Right atrium auricular region (tissue), 2 donors: Measurements from ENCODE around the gene SEPTIN5. TPM values are rescaled to one million over a fixed set of nuclear protein-coding genes. Genes with fewer than 3 reads are reported as not detected.
A peak's percentile ranks its signal among the peaks of the same experiment; 100 is the strongest.

ENCODE experiments used
- DNase-seq: peaks from one replicate; pipeline ENCODE4 v3.0.0-alpha.2; 2019; ENCODE audit warnings: low spot score
- H3K27ac ChIP-seq, 2 donors: fragments of 200-600 bp; sonication (generic); 1 replicate in 1 of 2; 2 replicates in 1 of 2; pipeline ENCODE4 v1.5.1; 2016 to 2019
- H3K27me3 ChIP-seq, 2 donors: fragments of 200-600 bp; sonication (generic); one replicate each; pipeline versions ENCODE4 v1.5.1 to v1.6.0; 2017 to 2019
- H3K36me3 ChIP-seq: fragments of 200-600 bp; sonication (generic); one replicate; pipeline ENCODE4 v1.5.1; 2016
- H3K4me1 ChIP-seq, 2 donors: fragments of 200-600 bp; sonication (generic); one replicate each; pipeline versions ENCODE4 v1.5.1 to v1.6.0; 2017 to 2019
- H3K4me3 ChIP-seq, 2 donors: fragments of 200-600 bp; sonication (generic); 1 replicate in 1 of 2; 2 replicates in 1 of 2; pipeline ENCODE4 v1.5.1; 2017 to 2019; ENCODE audit warnings: mild to moderate bottlenecking in 1 of 2, moderate library complexity in 1 of 2
- H3K9me3 ChIP-seq, 2 donors: fragments of 200-600 bp; sonication (generic); one replicate each; pipeline ENCODE4 v1.5.1; 2019
- CTCF ChIP-seq, 2 donors: fragments of 200-600 bp; sonication (generic); IDR thresholded peaks; one replicate each; pipeline ENCODE4 v1.5.1; 2019; ENCODE audit warnings: antibody characterized with exemption in 2 of 2
- total RNA-seq, 2 donors: library from RNA; depleted of rRNA; stranded (reverse); fragments of >200 nt; gene quantifications; one replicate each; pipeline ENCODE4 v1.1.0, GENCODE V29; 2016

Gene SEPTIN5
- total RNA-seq, 2 donors from 2014 or later = 162 to 287 TPM

- Histone ChIP-seq H3K4me1 (peaks cover 0 to 30% of the 10 kb centered on the region in 2 donors), H3K9me3 (no peaks in the 10 kb centered on the region), H3K27ac (no peak overlapping the region), H3K36me3 (no peaks in the 10 kb centered on the region), H3K27me3 (peaks cover 23 to 47% of the 10 kb centered on the region in 2 donors), H3K4me3 (peak overlapping the region; percentile 6 to 45)
- TF ChIP-seq CTCF (IDR thresholded peaks at IDR 0.05) = no peak
- DNase-seq = peak; percentile 62
Observed at GRCh38 chr22:19766511-19767426, 52.5 kb downstream of the SEPTIN5 start.

DNA sequence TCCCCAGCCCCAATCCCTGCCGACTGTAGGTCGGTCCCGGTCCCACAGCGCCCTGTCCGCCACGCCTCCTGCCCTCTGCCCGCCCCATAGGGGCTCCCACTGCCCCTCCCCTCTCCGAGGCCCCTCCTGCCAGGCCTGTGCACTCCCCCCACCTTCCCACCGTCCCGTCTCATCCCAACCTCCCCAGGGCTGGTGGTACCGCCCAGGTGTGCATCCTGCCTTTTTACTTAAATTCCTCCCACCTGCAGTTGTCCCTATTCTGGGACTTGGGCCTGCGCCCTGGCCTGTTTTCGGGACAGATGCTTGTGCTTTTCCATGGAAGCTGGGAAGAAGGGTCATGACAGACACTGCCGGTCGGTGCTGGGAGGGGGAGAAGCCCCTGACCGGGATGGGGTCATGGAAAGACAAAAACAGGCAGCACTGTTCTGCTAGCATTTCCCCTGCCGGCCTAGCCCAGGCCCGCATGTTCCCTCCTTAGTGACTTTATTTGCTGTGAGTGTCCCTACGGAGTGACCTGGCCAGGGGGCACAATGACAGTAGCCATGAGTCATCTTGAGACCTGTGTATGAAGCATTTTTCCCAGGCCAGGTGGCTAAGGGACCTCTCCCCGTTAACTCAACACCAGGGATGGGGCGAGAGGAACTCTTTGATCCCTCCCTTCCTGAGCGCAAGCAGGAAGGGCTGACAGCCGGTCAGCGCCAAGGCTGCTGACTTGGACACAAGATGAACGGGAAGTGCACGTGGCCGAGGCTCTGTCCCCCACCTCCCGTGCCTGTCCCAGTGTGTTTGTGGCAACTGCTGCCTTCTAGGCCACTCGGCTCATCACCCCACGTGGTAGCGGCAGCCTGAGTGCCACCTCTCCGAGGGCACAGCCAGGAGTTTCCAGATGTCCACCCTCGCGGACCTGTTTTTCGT, 53.4 kb downstream of the SEPTIN5 start:
- peaks cover 23 to 42% of the 10 kb centered on the region in 2 donors for H3K27me3 ChIP-seq
- no peak for DNase-seq

DNA sequence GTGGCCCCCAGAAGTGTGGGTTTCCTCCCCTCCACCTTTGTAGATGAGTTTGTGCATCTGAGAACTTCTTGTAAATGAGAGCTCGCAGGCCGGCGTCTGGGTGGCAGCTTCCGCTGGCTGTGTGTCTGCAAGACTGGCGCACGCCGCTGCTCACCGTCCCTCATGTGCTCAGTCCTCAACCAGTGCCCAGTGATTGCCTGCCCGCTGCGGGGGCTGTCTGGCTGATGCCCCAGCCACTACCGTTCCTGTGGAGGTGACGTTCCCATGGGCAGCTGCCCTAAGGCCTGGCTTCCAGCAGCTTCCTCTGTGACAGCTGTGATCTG, 55.1 kb downstream of the SEPTIN5 start:
- H3K27ac ChIP-seq = no peak overlapping the region
- DNase-seq = no peak
- TF ChIP-seq CTCF (IDR thresholded peaks at IDR 0.05) = no peak
- H3K27me3 ChIP-seq = peaks cover 23 to 32% of the 10 kb centered on the region in 2 donors
- H3K4me1 ChIP-seq = peaks cover 0 to 32% of the 10 kb centered on the region in 2 donors
- H3K9me3 ChIP-seq = no peaks in the 10 kb centered on the region
- no peak overlapping the region for H3K4me3 ChIP-seq
- H3K36me3 ChIP-seq = no peaks in the 10 kb centered on the region

More for the DNA sequence above, 53.4 kb downstream of the SEPTIN5 start:
- peak overlapping the region in 1 of 2 donors; percentile 45 for H3K4me3 ChIP-seq
- no peaks in the 10 kb centered on the region for H3K9me3 ChIP-seq
- no peaks in the 10 kb centered on the region for H3K36me3 ChIP-seq
- no peak for TF ChIP-seq CTCF (IDR thresholded peaks at IDR 0.05)
- peaks cover 0 to 30% of the 10 kb centered on the region in 2 donors for H3K4me1 ChIP-seq
- no peak overlapping the region for H3K27ac ChIP-seq

- TF ChIP-seq CTCF (IDR thresholded peaks at IDR 0.05) = no peak
- Histone ChIP-seq H3K9me3 (no peaks in the 10 kb centered on the region), H3K4me3 (no peak overlapping the region), H3K27me3 (peaks cover 17 to 25% of the 10 kb centered on the region in 2 donors), H3K27ac (no peak overlapping the region), H3K36me3 (no peaks in the 10 kb centered on the region), H3K4me1 (peaks cover 0 to 29% of the 10 kb centered on the region in 2 donors)
- DNase-seq = no peak
Observed at GRCh38 chr22:19770349-19771220, 56.3 kb downstream of the SEPTIN5 start.

DNA sequence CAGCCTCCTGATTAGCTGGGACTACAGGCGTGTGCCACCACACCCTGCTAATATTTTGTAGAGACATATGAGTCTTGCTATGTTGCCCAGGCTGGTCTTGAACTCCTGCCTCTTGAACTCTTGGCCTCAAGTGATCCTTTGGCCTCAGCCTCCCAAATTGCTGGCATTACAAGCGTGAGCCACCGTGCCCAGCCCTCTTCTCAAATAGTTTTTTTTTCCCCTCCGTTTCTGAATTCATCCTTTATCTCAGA, 58.0 kb downstream of the SEPTIN5 start:
- DNase-seq = no peak
- Histone ChIP-seq H3K9me3 (no peaks in the 10 kb centered on the region), H3K36me3 (no peaks in the 10 kb centered on the region), H3K4me3 (no peak overlapping the region), H3K4me1 (peaks cover 0 to 14% of the 10 kb centered on the region in 2 donors), H3K27ac (no peak overlapping the region), H3K27me3 (peaks cover 12 to 13% of the 10 kb centered on the region in 2 donors)
- TF ChIP-seq CTCF (IDR thresholded peaks at IDR 0.05) = no peak
